ENCODE results near the gene KCNA2.
A peak's percentile ranks its signal among the peaks of the same experiment; 100 is the strongest.

The KCNA2 gene

GRCh38 chr1:110650609-110651008 lies 44.5 kb upstream of the KCNA2 start:
- Histone ChIP-seq H3K9me3 (ENCODE audit: control insufficient read depth, insufficient read depth, low read depth, low read length) (no peaks in the 10 kb centered on the region), H3K4me3 (ENCODE audit: low read depth, low read length) (no peak overlapping the region), H3K27ac (ENCODE audit: extremely low read depth, low read depth, low read length) (no peak overlapping the region), H3K4me1 (ENCODE audit: control insufficient read depth, insufficient read depth, low read length) (peaks cover 10% of the 10 kb centered on the region), H3K36me3 (ENCODE audit: control insufficient read depth in 2 of 2, insufficient read depth in 1 of 2, low read length in 2 of 2) (no peaks in the 10 kb centered on the region)
- CTCF ChIA-PET, result interaction anchor here (0.9 kb wide), 1 partner anchor 115 kb away, joined by 4 read pairs; no protein-coding TSS in a partner anchor
- POLR2A ChIA-PET, result no interaction called here
- TF ChIP-seq RBAK (tag by site-specific recombination; IDR thresholded peaks at IDR 0.05) (no peak), ZFHX2 (tag by site-specific recombination; conservative IDR thresholded peaks at IDR 0.05) (no peak), ZIC2 (tag by site-specific recombination; IDR thresholded peaks at IDR 0.05) (peak; percentile 69), ZNF280C (tag by site-specific recombination; IDR thresholded peaks at IDR 0.05) (no peak), ZNF48 (tag by site-specific recombination; IDR thresholded peaks at IDR 0.05) (no peak)

GRCh38 chr1:110648417-110648816 lies 42.3 kb upstream of the KCNA2 start:
- ChIA-PET POLR2A (no interaction called here), CTCF (interaction anchor here (1.2 to 3.8 kb wide), 3 partner anchors 29 to 125 kb away, joined by 7 to 15 read pairs (median 9); no protein-coding TSS in a partner anchor)
- H3K27ac ChIP-seq (ENCODE audit: extremely low read depth, low read depth, low read length), result no peak overlapping the region
- no peak overlapping the region for H3K4me3 ChIP-seq (ENCODE audit: low read depth, low read length)
- no peaks in the 10 kb centered on the region for H3K36me3 ChIP-seq (ENCODE audit: control insufficient read depth in 2 of 2, insufficient read depth in 1 of 2, low read length in 2 of 2)
- peaks cover 10% of the 10 kb centered on the region for H3K4me1 ChIP-seq (ENCODE audit: control insufficient read depth, insufficient read depth, low read length)
- TF ChIP-seq ZSCAN4 (tag by site-specific recombination; IDR thresholded peaks at IDR 0.05) (no peak), ZNF837 (tag by site-specific recombination; IDR thresholded peaks at IDR 0.05) (no peak), SP2 (tag by site-specific recombination; IDR thresholded peaks at IDR 0.05) (no peak), ZNF26 (tag by site-specific recombination; IDR thresholded peaks at IDR 0.05) (no peak), KLF16 (tag by site-specific recombination; IDR thresholded peaks at IDR 0.05) (no peak), AEBP2 (tag by site-specific recombination; IDR thresholded peaks at IDR 0.05; ENCODE audit: borderline replicate concordance) (no peak), FEZF1 (tag by site-specific recombination; IDR thresholded peaks at IDR 0.05) (no peak), TRIM28 (IDR thresholded peaks at IDR 0.05; ENCODE audit: borderline replicate concordance, low read length) (no peak), ZNF473 (tag by site-specific recombination; IDR thresholded peaks at IDR 0.05) (no peak), ZSCAN18 (tag by site-specific recombination; IDR thresholded peaks at IDR 0.05) (no peak), ZNF121 (tag by site-specific recombination; IDR thresholded peaks at IDR 0.05) (no peak), ZNF692 (tag by site-specific recombination; IDR thresholded peaks at IDR 0.05) (no peak), ZNF423 (tag by site-specific recombination; IDR thresholded peaks at IDR 0.05) (no peak), ZNF530 (tag by site-specific recombination; IDR thresholded peaks at IDR 0.05; ENCODE audit: low read depth) (no peak), ZNF169 (tag by site-specific recombination; IDR thresholded peaks at IDR 0.05) (no peak)
- H3K9me3 ChIP-seq (ENCODE audit: control insufficient read depth, insufficient read depth, low read depth, low read length), result no peaks in the 10 kb centered on the region
